NCI-H1092 (cell line): ENCODE data around the gene SELE.

Source experiments
- DNase-seq: peaks from one replicate; lab custom pipeline; 2025; lab: John Stamatoyannopoulos, UW

SELE gene

GRCh38 chr1:169682071-169682470, 51.8 kb downstream of the SELE start:
- DNase-seq, result no peak

- DNase-seq, result no peak
Observed at GRCh38 chr1:169681140-169681539, 52.7 kb downstream of the SELE start.

GRCh38 chr1:169680377-169681019, 53.4 kb downstream of the SELE start:
- DNase-seq, result no peak

GRCh38 chr1:169679692-169680091, 54.2 kb downstream of the SELE start:
- DNase-seq, result no peak

- no peak for DNase-seq
Observed at GRCh38 chr1:169676001-169676400, 57.9 kb downstream of the SELE start.
